Activated CD8-positive, alpha-beta memory T cell treated with anti-CD3 and anti-CD28 coated beads, Interleukin-2, amount 50 U/mL, for 4 hours (primary cell): ENCODE results near the gene CRKL.
"Not testable (repeated sequence)": the region's sequence is repeated elsewhere in the genome, so short reads cannot be mapped to it uniquely, and the experiment has no call there.

Source experiments
- DNase-seq: peaks from one replicate; pipeline ENCODE4 v3.0.0-alpha.2; 2020

Gene CRKL

GRCh38 chr22:20901093-20902033 lies 15.8 kb upstream of the CRKL start:
- not testable (repeated sequence) for DNase-seq

GRCh38 chr22:20903093-20903492 lies 14.1 kb upstream of the CRKL start:
- no peak for DNase-seq

GRCh38 chr22:20904008-20904979 lies 12.9 kb upstream of the CRKL start:
- no peak for DNase-seq

GRCh38 chr22:20904980-20905355 lies 12.2 kb upstream of the CRKL start:
- DNase-seq, result no peak

- DNase-seq, result no peak
These were observed 11.5 kb upstream of the CRKL start for GRCh38 chr22:20905415-20906386.

GRCh38 chr22:20906387-20906767 lies 10.8 kb upstream of the CRKL start:
- no peak for DNase-seq

- not testable (repeated sequence) for DNase-seq
These were observed 8.5 kb upstream of the CRKL start for GRCh38 chr22:20908717-20909116.

GRCh38 chr22:20909543-20910303 lies 7.5 kb upstream of the CRKL start:
- no peak for DNase-seq

GRCh38 chr22:20912494-20912893 lies 4.7 kb upstream of the CRKL start:
- DNase-seq, result no peak

- DNase-seq, result no peak
These were observed 1.5 kb downstream of the CRKL start for GRCh38 chr22:20918663-20919218.

GRCh38 chr22:20919718-20920117 lies 2.5 kb downstream of the CRKL start:
- DNase-seq, result no peak

- no peak for DNase-seq
These were observed 3.6 kb downstream of the CRKL start for GRCh38 chr22:20920881-20921203.

GRCh38 chr22:20922141-20922751 lies 5.0 kb downstream of the CRKL start:
- DNase-seq, result no peak

GRCh38 chr22:20926243-20926642 lies 9.0 kb downstream of the CRKL start:
- no peak for DNase-seq

- no peak for DNase-seq
These were observed 10.8 kb downstream of the CRKL start for GRCh38 chr22:20927940-20928572.

GRCh38 chr22:20928573-20928967 lies 11.4 kb downstream of the CRKL start:
- DNase-seq, result no peak

GRCh38 chr22:20930004-20930403 lies 12.8 kb downstream of the CRKL start:
- no peak for DNase-seq

GRCh38 chr22:20930435-20930834 lies 13.2 kb downstream of the CRKL start:
- DNase-seq, result not testable (repeated sequence)

GRCh38 chr22:20931126-20931654 lies 14.0 kb downstream of the CRKL start:
- no peak for DNase-seq

GRCh38 chr22:20933910-20934309 lies 16.7 kb downstream of the CRKL start:
- no peak for DNase-seq
